IPS-11a (cell line): ENCODE data around the gene CAMSAP1.
"Not testable (repeated sequence)": the region's sequence is repeated elsewhere in the genome, so short reads cannot be mapped to it uniquely, and the experiment has no call there.

Source experiments
- H3K4me3 ChIP-seq: one replicate; pipeline ENCODE4 v1.5.1; 2013; ENCODE audit warnings: low read depth, low read length, control low read depth

The CAMSAP1 gene

GRCh38 chr9:135921749-135922310, 14.5 kb upstream of the CAMSAP1 start:
- H3K4me3 ChIP-seq: no peak overlapping the region

GRCh38 chr9:135920973-135921585, 13.7 kb upstream of the CAMSAP1 start:
- no peak overlapping the region for H3K4me3 ChIP-seq

GRCh38 chr9:135920256-135920930, 13.0 kb upstream of the CAMSAP1 start:
- H3K4me3 ChIP-seq: no peak overlapping the region

- no peak overlapping the region for H3K4me3 ChIP-seq
These were observed 12.1 kb upstream of the CAMSAP1 start for GRCh38 chr9:135919318-135919890.

- not testable (repeated sequence) for H3K4me3 ChIP-seq
These were observed 8.9 kb upstream of the CAMSAP1 start for GRCh38 chr9:135916227-135916626.

GRCh38 chr9:135914921-135915320, 7.6 kb upstream of the CAMSAP1 start:
- H3K4me3 ChIP-seq: no peak overlapping the region

GRCh38 chr9:135911233-135911632, 3.9 kb upstream of the CAMSAP1 start:
- H3K4me3 ChIP-seq: not testable (repeated sequence)

GRCh38 chr9:135910757-135911156, 3.4 kb upstream of the CAMSAP1 start:
- no peak overlapping the region for H3K4me3 ChIP-seq

- no peak overlapping the region for H3K4me3 ChIP-seq
These were observed 2.9 kb upstream of the CAMSAP1 start for GRCh38 chr9:135910216-135910615.

GRCh38 chr9:135909371-135909770, 2.0 kb upstream of the CAMSAP1 start:
- no peak overlapping the region for H3K4me3 ChIP-seq

GRCh38 chr9:135908754-135909204, 1.4 kb upstream of the CAMSAP1 start:
- H3K4me3 ChIP-seq: no peak overlapping the region

- H3K4me3 ChIP-seq: peak overlapping the region; percentile 61
These were observed 877 bp upstream of the CAMSAP1 start for GRCh38 chr9:135908093-135908753.

GRCh38 chr9:135907006-135907430, 328 bp downstream of the CAMSAP1 start:
- H3K4me3 ChIP-seq: peak overlapping the region; percentile 86

- peak overlapping the region; percentile 86 for H3K4me3 ChIP-seq
These were observed 898 bp downstream of the CAMSAP1 start for GRCh38 chr9:135906291-135907005.

GRCh38 chr9:135905380-135906258, 1.7 kb downstream of the CAMSAP1 start:
- peak overlapping the region; percentile 86 for H3K4me3 ChIP-seq

GRCh38 chr9:135903786-135904520, 3.4 kb downstream of the CAMSAP1 start:
- no peak overlapping the region for H3K4me3 ChIP-seq

- no peak overlapping the region for H3K4me3 ChIP-seq
These were observed 4.0 kb downstream of the CAMSAP1 start for GRCh38 chr9:135903358-135903656.

- no peak overlapping the region for H3K4me3 ChIP-seq
These were observed 4.5 kb downstream of the CAMSAP1 start for GRCh38 chr9:135902655-135903357.

GRCh38 chr9:135901826-135902225, 5.5 kb downstream of the CAMSAP1 start:
- H3K4me3 ChIP-seq: no peak overlapping the region
